ENCODE data around the gene ZSCAN10. TPM values are rescaled to one million over a fixed set of nuclear protein-coding genes. Genes with fewer than 3 reads are reported as not detected.

Gene ZSCAN10
- total and polyA plus RNA-seq, 9 of the 15 experiments (the other 6 are each of a cell fraction or from before 2014, with no cell fraction given) = 0.22 TPM; not detected in 8

DNA sequence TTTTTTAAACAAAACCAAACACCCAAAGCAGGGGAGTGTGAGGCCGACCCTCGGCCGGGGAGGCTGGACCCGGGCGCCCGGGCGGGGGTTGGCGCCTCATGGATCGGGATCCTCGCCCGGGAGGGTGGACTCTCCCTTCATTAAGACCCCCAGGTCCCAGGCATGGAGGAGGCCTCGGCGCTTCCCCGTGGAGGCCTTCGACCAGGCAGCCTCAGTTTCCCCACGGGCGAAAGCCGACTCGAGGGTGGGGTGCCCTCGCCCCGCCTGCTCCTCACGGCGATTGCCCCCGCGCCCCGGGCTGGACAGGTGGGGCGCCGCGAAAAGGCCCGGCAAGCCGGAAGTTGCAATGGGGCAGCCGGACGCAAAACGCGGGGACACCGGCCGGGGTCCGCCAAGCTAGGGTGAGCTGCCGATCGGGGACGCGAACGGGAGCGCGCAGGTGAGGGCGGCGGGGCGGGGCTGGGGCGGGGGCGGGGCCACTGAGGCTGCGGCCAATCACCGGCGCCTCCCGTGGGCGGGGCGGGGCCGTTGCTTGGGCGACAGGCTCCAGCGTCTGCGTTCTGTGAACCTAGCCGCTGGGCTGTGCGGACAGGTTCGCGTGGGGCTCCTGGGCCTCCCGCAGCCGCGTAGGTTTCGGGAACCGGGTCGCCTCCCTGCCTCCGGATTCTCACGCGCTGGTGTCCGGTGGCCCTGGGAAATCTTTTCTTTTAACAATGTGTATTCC lies 7.3 kb upstream of the ZSCAN10 start (continued):
- TF ChIP-seq, protein P1, sequence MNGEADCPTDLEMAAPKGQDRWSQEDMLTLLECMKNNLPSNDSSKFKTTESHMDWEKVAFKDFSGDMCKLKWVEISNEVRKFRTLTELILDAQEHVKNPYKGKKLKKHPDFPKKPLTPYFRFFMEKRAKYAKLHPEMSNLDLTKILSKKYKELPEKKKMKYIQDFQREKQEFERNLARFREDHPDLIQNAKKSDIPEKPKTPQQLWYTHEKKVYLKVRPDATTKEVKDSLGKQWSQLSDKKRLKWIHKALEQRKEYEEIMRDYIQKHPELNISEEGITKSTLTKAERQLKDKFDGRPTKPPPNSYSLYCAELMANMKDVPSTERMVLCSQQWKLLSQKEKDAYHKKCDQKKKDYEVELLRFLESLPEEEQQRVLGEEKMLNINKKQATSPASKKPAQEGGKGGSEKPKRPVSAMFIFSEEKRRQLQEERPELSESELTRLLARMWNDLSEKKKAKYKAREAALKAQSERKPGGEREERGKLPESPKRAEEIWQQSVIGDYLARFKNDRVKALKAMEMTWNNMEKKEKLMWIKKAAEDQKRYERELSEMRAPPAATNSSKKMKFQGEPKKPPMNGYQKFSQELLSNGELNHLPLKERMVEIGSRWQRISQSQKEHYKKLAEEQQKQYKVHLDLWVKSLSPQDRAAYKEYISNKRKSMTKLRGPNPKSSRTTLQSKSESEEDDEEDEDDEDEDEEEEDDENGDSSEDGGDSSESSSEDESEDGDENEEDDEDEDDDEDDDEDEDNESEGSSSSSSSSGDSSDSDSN (IDR thresholded peaks at IDR 0.05; ENCODE audit: borderline replicate concordance in 1 of 2, low read depth in 2 of 2, low read length in 2 of 2) = peak; percentile 82 to 91
- TF ChIP-seq HNRNPL (IDR thresholded peaks at IDR 0.05; ENCODE audit: low read depth, low read length) (peak; percentile 76; the same call in 1 of the 2 replicates), NUFIP1 (IDR thresholded peaks at IDR 0.05; ENCODE audit: partially characterized antibody) (no peak), CXXC5 (CRISPR knock-in tag; IDR thresholded peaks at IDR 0.05) (peak; percentile 82), ZBTB17 (CRISPR knock-in tag; IDR thresholded peaks at IDR 0.05) (peak; percentile 67; the same call in 1 of the 2 replicates), SMAD4 (CRISPR knock-in tag; conservative IDR thresholded peaks at IDR 0.05) (peak; percentile 60), E2F3 (CRISPR knock-in tag; IDR thresholded peaks at IDR 0.05) (peak; percentile 81), TRIM24 (IDR thresholded peaks at IDR 0.05) (peak in 1 of 2 experiments; percentile 94; a peak in 2 of 4 replicates), ZNF668 (CRISPR knock-in tag; IDR thresholded peaks at IDR 0.05) (no peak), GATAD2A (IDR thresholded peaks at IDR 0.05) (peak; percentile 97), ZNF324 (CRISPR knock-in tag; IDR thresholded peaks at IDR 0.05) (peak; percentile 26; the same call in 1 of the 2 replicates), XRCC5 (IDR thresholded peaks at IDR 0.05; ENCODE audit: low read depth, low read length) (peak; percentile 59; the same call in 1 of the 2 replicates), PRPF4 (IDR thresholded peaks at IDR 0.05; ENCODE audit: insufficient read depth, low read depth, low read length, poor library complexity, severe bottlenecking) (no peak), TCF7L2 (IDR thresholded peaks at IDR 0.05; ENCODE audit: low read depth, low read length) (no peak), C11orf30 (IDR thresholded peaks at IDR 0.05; ENCODE audit: low read depth) (peak; percentile 64), SETDB1 (IDR thresholded peaks at IDR 0.05; ENCODE audit: low read length) (no peak), ARHGAP35 (IDR thresholded peaks at IDR 0.05; ENCODE audit: partially characterized antibody) (no peak)
- TF ChIP-seq, protein P2, sequence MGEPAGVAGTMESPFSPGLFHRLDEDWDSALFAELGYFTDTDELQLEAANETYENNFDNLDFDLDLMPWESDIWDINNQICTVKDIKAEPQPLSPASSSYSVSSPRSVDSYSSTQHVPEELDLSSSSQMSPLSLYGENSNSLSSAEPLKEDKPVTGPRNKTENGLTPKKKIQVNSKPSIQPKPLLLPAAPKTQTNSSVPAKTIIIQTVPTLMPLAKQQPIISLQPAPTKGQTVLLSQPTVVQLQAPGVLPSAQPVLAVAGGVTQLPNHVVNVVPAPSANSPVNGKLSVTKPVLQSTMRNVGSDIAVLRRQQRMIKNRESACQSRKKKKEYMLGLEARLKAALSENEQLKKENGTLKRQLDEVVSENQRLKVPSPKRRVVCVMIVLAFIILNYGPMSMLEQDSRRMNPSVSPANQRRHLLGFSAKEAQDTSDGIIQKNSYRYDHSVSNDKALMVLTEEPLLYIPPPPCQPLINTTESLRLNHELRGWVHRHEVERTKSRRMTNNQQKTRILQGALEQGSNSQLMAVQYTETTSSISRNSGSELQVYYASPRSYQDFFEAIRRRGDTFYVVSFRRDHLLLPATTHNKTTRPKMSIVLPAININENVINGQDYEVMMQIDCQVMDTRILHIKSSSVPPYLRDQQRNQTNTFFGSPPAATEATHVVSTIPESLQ (CRISPR knock-in tag; IDR thresholded peaks at IDR 0.05) = no peak
- TF ChIP-seq, protein P3, sequence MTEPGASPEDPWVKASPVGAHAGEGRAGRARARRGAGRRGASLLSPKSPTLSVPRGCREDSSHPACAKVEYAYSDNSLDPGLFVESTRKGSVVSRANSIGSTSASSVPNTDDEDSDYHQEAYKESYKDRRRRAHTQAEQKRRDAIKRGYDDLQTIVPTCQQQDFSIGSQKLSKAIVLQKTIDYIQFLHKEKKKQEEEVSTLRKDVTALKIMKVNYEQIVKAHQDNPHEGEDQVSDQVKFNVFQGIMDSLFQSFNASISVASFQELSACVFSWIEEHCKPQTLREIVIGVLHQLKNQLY (CRISPR knock-in tag; conservative IDR thresholded peaks at IDR 0.05) = no peak
- TF ChIP-seq, protein P4, sequence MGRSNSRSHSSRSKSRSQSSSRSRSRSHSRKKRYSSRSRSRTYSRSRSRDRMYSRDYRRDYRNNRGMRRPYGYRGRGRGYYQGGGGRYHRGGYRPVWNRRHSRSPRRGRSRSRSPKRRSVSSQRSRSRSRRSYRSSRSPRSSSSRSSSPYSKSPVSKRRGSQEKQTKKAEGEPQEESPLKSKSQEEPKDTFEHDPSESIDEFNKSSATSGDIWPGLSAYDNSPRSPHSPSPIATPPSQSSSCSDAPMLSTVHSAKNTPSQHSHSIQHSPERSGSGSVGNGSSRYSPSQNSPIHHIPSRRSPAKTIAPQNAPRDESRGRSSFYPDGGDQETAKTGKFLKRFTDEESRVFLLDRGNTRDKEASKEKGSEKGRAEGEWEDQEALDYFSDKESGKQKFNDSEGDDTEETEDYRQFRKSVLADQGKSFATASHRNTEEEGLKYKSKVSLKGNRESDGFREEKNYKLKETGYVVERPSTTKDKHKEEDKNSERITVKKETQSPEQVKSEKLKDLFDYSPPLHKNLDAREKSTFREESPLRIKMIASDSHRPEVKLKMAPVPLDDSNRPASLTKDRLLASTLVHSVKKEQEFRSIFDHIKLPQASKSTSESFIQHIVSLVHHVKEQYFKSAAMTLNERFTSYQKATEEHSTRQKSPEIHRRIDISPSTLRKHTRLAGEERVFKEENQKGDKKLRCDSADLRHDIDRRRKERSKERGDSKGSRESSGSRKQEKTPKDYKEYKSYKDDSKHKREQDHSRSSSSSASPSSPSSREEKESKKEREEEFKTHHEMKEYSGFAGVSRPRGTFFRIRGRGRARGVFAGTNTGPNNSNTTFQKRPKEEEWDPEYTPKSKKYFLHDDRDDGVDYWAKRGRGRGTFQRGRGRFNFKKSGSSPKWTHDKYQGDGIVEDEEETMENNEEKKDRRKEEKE (IDR thresholded peaks at IDR 0.05; ENCODE audit: borderline replicate concordance in 1 of 2, control insufficient read depth in 1 of 2, low read depth in 2 of 2, low read length in 1 of 2) = peak in 1 of 2 experiments; percentile 83; a peak in 1 of 4 replicates
